ENCODE data around the gene ADGRG2.

GRCh38 chrX:18984381-18985185 lies 137.7 kb downstream of the ADGRG2 start:
- TF ChIP-seq CREB1 (IDR thresholded peaks at IDR 0.05; ENCODE audit: low read depth): no peak
- TF ChIP-seq RAD21 (IDR thresholded peaks at IDR 0.05; ENCODE audit: low read depth): no peak
- TF ChIP-seq NFIC (IDR thresholded peaks at IDR 0.05): 0 out of 2 replicates have a peak, but pooled peaks have one; percentile 4
- TF ChIP-seq EP300 (IDR thresholded peaks at IDR 0.05; ENCODE audit: borderline replicate concordance): no peak
